Cardiac muscle cell (in vitro differentiated cells and primary cell): ENCODE data around the gene ERC2. TPM values are rescaled to one million over a fixed set of nuclear protein-coding genes. Genes with fewer than 3 reads are reported as not detected.

ENCODE experiments used
- DNase-seq, 2 donors: peaks; one replicate each; pipeline versions ENCODE4 v3.0.0 to v3.0.0-alpha.2; 2010 to 2017; ENCODE audit warnings: low read depth in 1 of 2, low spot score in 1 of 2
- H3K27ac ChIP-seq: fragments of 200-600 bp; sonication (generic); 2 replicates; pipeline ENCODE4 v1.5.1; 2016
- H3K27me3 ChIP-seq: fragments of 200-600 bp; sonication (generic); 2 replicates; pipeline ENCODE4 v1.6.0; 2016; ENCODE audit warnings: control low read depth
- H3K36me3 ChIP-seq: fragments of 200-600 bp; sonication (generic); 2 replicates; pipeline ENCODE4 v1.5.1; 2016; ENCODE audit warnings: control low read depth
- H3K4me1 ChIP-seq: fragments of 200-600 bp; sonication (generic); 2 replicates; pipeline ENCODE4 v1.8.1; 2017; ENCODE audit warnings: low read depth, mild to moderate bottlenecking, mixed run types
- H3K4me3 ChIP-seq: fragments of 200-600 bp; sonication (generic); 2 replicates; pipeline ENCODE4 v1.5.1; 2016; ENCODE audit warnings: mild to moderate bottlenecking
- H3K9me3 ChIP-seq: fragments of 200-600 bp; sonication (generic); 2 replicates; pipeline ENCODE4 v1.5.1; 2017; ENCODE audit warnings: low read depth, mild to moderate bottlenecking, control low read depth
- CTCF ChIP-seq: IDR thresholded peaks from 2 replicates; pipeline ENCODE4 v1.5.1; 2012; ENCODE audit warnings: low read depth, mild to moderate bottlenecking, low read length
- polyA plus RNA-seq: library from polyadenylated mRNA; unstranded; fragments of >200 nt; fragmentation: Nextera tagmentation; extraction: Ambion mirVana; gene quantifications from 2 replicates; pipeline ENCODE4 v1.2.1, GENCODE V29; 2016
- total RNA-seq: library from RNA; depleted of rRNA; stranded (reverse); fragments of >200 nt; gene quantifications from 2 replicates; pipeline ENCODE4 v1.2.3, GENCODE V29; 2016

The ERC2 gene
- total and polyA plus RNA-seq, 2 experiments from 2014 or later: 18.1 to 29.0 TPM

GRCh38 chr3:55497250-55497649, 971.0 kb downstream of the ERC2 start:
- Histone ChIP-seq H3K4me3 (no peak overlapping the region), H3K9me3 (no peaks in the 10 kb centered on the region), H3K27me3 (no peaks in the 10 kb centered on the region), H3K36me3 (no peaks in the 10 kb centered on the region), H3K27ac (no peak overlapping the region), H3K4me1 (no peaks in the 10 kb centered on the region)
- DNase-seq: no peak
- TF ChIP-seq CTCF: no peak

- no peak overlapping the region for H3K4me3 ChIP-seq
- H3K27me3 ChIP-seq: no peaks in the 10 kb centered on the region
- no peaks in the 10 kb centered on the region for H3K9me3 ChIP-seq
- no peak overlapping the region for H3K27ac ChIP-seq
- no peak for TF ChIP-seq CTCF
- peaks cover 6% of the 10 kb centered on the region for H3K4me1 ChIP-seq
- H3K36me3 ChIP-seq: no peaks in the 10 kb centered on the region
- no peak for DNase-seq
Measured at GRCh38 chr3:55494976-55495375, 973.3 kb downstream of the ERC2 start.

- H3K27me3 ChIP-seq: no peaks in the 10 kb centered on the region
- TF ChIP-seq CTCF: no peak
Measured at GRCh38 chr3:55492976-55493375, 975.3 kb downstream of the ERC2 start.

GRCh38 chr3:55491296-55491816, 976.9 kb downstream of the ERC2 start:
- no peak overlapping the region for H3K4me3 ChIP-seq
- DNase-seq: peak in 1 of 2 donors; percentile 70
- no peaks in the 10 kb centered on the region for H3K9me3 ChIP-seq
- TF ChIP-seq CTCF: no peak
- H3K36me3 ChIP-seq: no peaks in the 10 kb centered on the region
- H3K4me1 ChIP-seq: peaks cover 6% of the 10 kb centered on the region
- H3K27me3 ChIP-seq: no peaks in the 10 kb centered on the region
- no peak overlapping the region for H3K27ac ChIP-seq

More at GRCh38 chr3:55492976-55493375, 975.3 kb downstream of the ERC2 start:
- Histone ChIP-seq H3K4me3 (no peak overlapping the region), H3K9me3 (no peaks in the 10 kb centered on the region), H3K4me1 (peaks cover 6% of the 10 kb centered on the region), H3K27ac (no peak overlapping the region), H3K36me3 (no peaks in the 10 kb centered on the region)
- DNase-seq: no peak

GRCh38 chr3:55490276-55490913, 977.9 kb downstream of the ERC2 start:
- Histone ChIP-seq H3K36me3 (no peaks in the 10 kb centered on the region), H3K27me3 (no peaks in the 10 kb centered on the region), H3K27ac (peak overlapping the region; percentile 26), H3K4me1 (peaks cover 6% of the 10 kb centered on the region), H3K9me3 (no peaks in the 10 kb centered on the region), H3K4me3 (no peak overlapping the region)
- DNase-seq: peak in 1 of 2 donors; percentile 70
- no peak for TF ChIP-seq CTCF
